HS-5 (cell line): ENCODE data around the gene LRRFIP1.
"Not testable (repeated sequence)": the region's sequence is repeated elsewhere in the genome, so short reads cannot be mapped to it uniquely, and the experiment has no call there.

ENCODE experiments used
- DNase-seq: peaks from one replicate; pipeline ENCODE4 v3.0.0-alpha.2; 2012; ENCODE audit warnings: low read depth

The LRRFIP1 gene

GRCh38 chr2:237662671-237663093, 35.3 kb downstream of the LRRFIP1 start:
- DNase-seq = peak; percentile 39

- no peak for DNase-seq
Observed at GRCh38 chr2:237663517-237664110, 36.2 kb downstream of the LRRFIP1 start.

GRCh38 chr2:237664151-237664550, 36.8 kb downstream of the LRRFIP1 start:
- no peak for DNase-seq

- DNase-seq = no peak
Observed at GRCh38 chr2:237665713-237666143, 38.3 kb downstream of the LRRFIP1 start.

GRCh38 chr2:237666606-237667005, 39.2 kb downstream of the LRRFIP1 start:
- no peak for DNase-seq

GRCh38 chr2:237667050-237667576, 39.7 kb downstream of the LRRFIP1 start:
- not testable (repeated sequence) for DNase-seq

- DNase-seq = no peak
Observed at GRCh38 chr2:237667893-237668292, 40.5 kb downstream of the LRRFIP1 start.

GRCh38 chr2:237668440-237668839, 41.1 kb downstream of the LRRFIP1 start:
- DNase-seq = no peak

- no peak for DNase-seq
Observed at GRCh38 chr2:237669283-237669627, 41.9 kb downstream of the LRRFIP1 start.

- DNase-seq = peak; percentile 99
Observed at GRCh38 chr2:237669628-237670392, 42.4 kb downstream of the LRRFIP1 start.

- DNase-seq = no peak
Observed at GRCh38 chr2:237670641-237671040, 43.3 kb downstream of the LRRFIP1 start.

GRCh38 chr2:237671466-237672138, 44.2 kb downstream of the LRRFIP1 start:
- DNase-seq = no peak

- DNase-seq = no peak
Observed at GRCh38 chr2:237672731-237673129, 45.3 kb downstream of the LRRFIP1 start.

GRCh38 chr2:237673130-237674001, 46.0 kb downstream of the LRRFIP1 start:
- DNase-seq = no peak

GRCh38 chr2:237674731-237675276, 47.4 kb downstream of the LRRFIP1 start:
- peak; percentile 54 for DNase-seq

GRCh38 chr2:237675316-237675715, 47.9 kb downstream of the LRRFIP1 start:
- no peak for DNase-seq

GRCh38 chr2:237680702-237681478, 53.5 kb downstream of the LRRFIP1 start:
- DNase-seq = no peak

- DNase-seq = no peak
Observed at GRCh38 chr2:237682151-237682550, 54.8 kb downstream of the LRRFIP1 start.

- no peak for DNase-seq
Observed at GRCh38 chr2:237682856-237683670, 55.7 kb downstream of the LRRFIP1 start.

GRCh38 chr2:237685408-237685807, 58.0 kb downstream of the LRRFIP1 start:
- no peak for DNase-seq
